Activated CD8-positive, alpha-beta memory T cell treated with anti-CD3 and anti-CD28 coated beads for 36 hours (primary cell): ENCODE results near the gene SMIM29. TPM values are rescaled to one million over a fixed set of nuclear protein-coding genes. Genes with fewer than 3 reads are reported as not detected.

ENCODE experiments used
- CTCF ChIA-PET: fragments of 350-600 bp; sonication (Branson Sonifier 250); formaldehyde crosslinking; loops from one replicate; lab custom pipeline; 2021; ENCODE audit warnings: antibody characterized with exemption; lab: Charles Lee
- POLR2A ChIA-PET: fragments of 350-600 bp; sonication (Branson Sonifier 250); formaldehyde crosslinking; loops from one replicate; lab custom pipeline; 2021; ENCODE audit warnings: antibody characterized with exemption; lab: Charles Lee
- total RNA-seq, 2 experiments: library from RNA; stranded (reverse); gene quantifications; one replicate each; pipeline ENCODE4 v1.2.3, GENCODE V29; 2021

Gene SMIM29
- total RNA-seq, 2 experiments from 2014 or later, result 22.4 to 23.5 TPM

GRCh38 chr6:34243901-34244884 lies 4.6 kb downstream of the SMIM29 start:
- CTCF ChIA-PET, result interaction anchor here (0.9 to 2.2 kb wide), 4 partner anchors 20 to 149 kb away, joined by 3 to 5 read pairs (median 4); partner anchors contain the start of gene NUDT3
- POLR2A ChIA-PET, result interaction anchor here (0.5 to 1.5 kb wide), 5 partner anchors 13 to 61 kb away, joined by 4 to 6 read pairs (median 4); no protein-coding TSS in a partner anchor

- CTCF ChIA-PET, result interaction anchor here (1.2 to 2.2 kb wide), 2 partner anchors 19 to 150 kb away, joined by 3 to 5 read pairs; partner anchors contain the start of gene NUDT3
- POLR2A ChIA-PET, result interaction anchor here (0.5 to 0.7 kb wide), 2 partner anchors 12 to 14 kb away, joined by 4 to 5 read pairs; no protein-coding TSS in a partner anchor
These were observed 5.6 kb downstream of the SMIM29 start for GRCh38 chr6:34243131-34243771.

- POLR2A ChIA-PET, result no interaction called here
- CTCF ChIA-PET, result interaction anchor here (2.2 kb wide), 1 partner anchor 18 kb away, joined by 5 read pairs; no protein-coding TSS in a partner anchor
These were observed 6.3 kb downstream of the SMIM29 start for GRCh38 chr6:34242252-34243130.

GRCh38 chr6:34241351-34242215 lies 7.2 kb downstream of the SMIM29 start:
- POLR2A ChIA-PET, result no interaction called here
- CTCF ChIA-PET, result no interaction called here

- ChIA-PET CTCF (interaction anchor here (0.6 to 1.0 kb wide), 3 partner anchors 8 to 44 kb away, joined by 3 to 4 read pairs (median 3); partner anchors contain the start of gene SMIM29), POLR2A (interaction anchor here (1.5 kb wide), 1 partner anchor 17 kb away, joined by 6 read pairs; no protein-coding TSS in a partner anchor)
These were observed 8.2 kb downstream of the SMIM29 start for GRCh38 chr6:34240329-34241248.

- CTCF ChIA-PET, result interaction anchor here (0.6 to 1.0 kb wide), 3 partner anchors 8 to 44 kb away, joined by 3 to 4 read pairs (median 3); partner anchors contain the start of gene SMIM29
- POLR2A ChIA-PET, result interaction anchor here (1.5 kb wide), 1 partner anchor 16 kb away, joined by 6 read pairs; no protein-coding TSS in a partner anchor
These were observed 8.9 kb downstream of the SMIM29 start for GRCh38 chr6:34239893-34240292.

GRCh38 chr6:34239500-34239825 lies 9.3 kb downstream of the SMIM29 start:
- CTCF ChIA-PET, result no interaction called here
- POLR2A ChIA-PET, result interaction anchor here (1.5 kb wide), 1 partner anchor 15 kb away, joined by 6 read pairs; no protein-coding TSS in a partner anchor

- POLR2A ChIA-PET, result no interaction called here
- CTCF ChIA-PET, result no interaction called here
These were observed 10.0 kb downstream of the SMIM29 start for GRCh38 chr6:34238585-34239499.

GRCh38 chr6:34237722-34238584 lies 10.9 kb downstream of the SMIM29 start:
- CTCF ChIA-PET, result interaction anchor here (1.3 kb wide), 1 partner anchor 8 kb away, joined by 5 read pairs; no protein-coding TSS in a partner anchor
- POLR2A ChIA-PET, result interaction anchor here (1.2 to 2.2 kb wide), 4 partner anchors 11 to 187 kb away, joined by 7 to 26 read pairs (median 12); partner anchors contain the start of gene SMIM29

- POLR2A ChIA-PET, result interaction anchor here (0.5 to 2.2 kb wide), 9 partner anchors 9 to 526 kb away, joined by 3 to 26 read pairs (median 6); partner anchors contain the start of genes SMIM29 and UQCC2
- CTCF ChIA-PET, result interaction anchor here (1.1 to 1.3 kb wide), 3 partner anchors 9 to 42 kb away, joined by 5 to 7 read pairs (median 5); partner anchors contain the start of gene SMIM29
These were observed 11.5 kb downstream of the SMIM29 start for GRCh38 chr6:34237316-34237721.

- ChIA-PET POLR2A (interaction anchor here (0.5 to 2.2 kb wide), 10 partner anchors 10 to 525 kb away, joined by 3 to 26 read pairs (median 5); partner anchors contain the start of genes SMIM29 and UQCC2), CTCF (interaction anchor here (0.6 to 1.3 kb wide), 5 partner anchors 10 to 73 kb away, joined by 3 to 7 read pairs (median 5); partner anchors contain the start of gene SMIM29)
These were observed 12.1 kb downstream of the SMIM29 start, which contains the start of gene HMGA1 for GRCh38 chr6:34236443-34237315. Gene HMGA1, plus strand, starts transcription at chr6:34236873. Its CDS starts 3,908 bp downstream, at chr6:34240781.

GRCh38 chr6:34236131-34236442 lies 12.7 kb downstream of the SMIM29 start:
- ChIA-PET CTCF (interaction anchor here (1.1 to 1.3 kb wide), 2 partner anchors 12 to 40 kb away, joined by 5 to 7 read pairs; partner anchors contain the start of gene SMIM29), POLR2A (interaction anchor here (1.0 to 2.2 kb wide), 6 partner anchors 13 to 524 kb away, joined by 3 to 26 read pairs (median 7); partner anchors contain the start of genes SMIM29 and UQCC2)
